ENCODE results near the gene RPTOR. TPM values are rescaled to one million over a fixed set of nuclear protein-coding genes. Genes with fewer than 3 reads are reported as not detected.
A peak's percentile ranks its signal among the peaks of the same experiment; 100 is the strongest.

RPTOR gene
- total and polyA plus RNA-seq, 4 experiments from 2014 or later = 2.4 to 51.8 (median 29.6) TPM

DNA sequence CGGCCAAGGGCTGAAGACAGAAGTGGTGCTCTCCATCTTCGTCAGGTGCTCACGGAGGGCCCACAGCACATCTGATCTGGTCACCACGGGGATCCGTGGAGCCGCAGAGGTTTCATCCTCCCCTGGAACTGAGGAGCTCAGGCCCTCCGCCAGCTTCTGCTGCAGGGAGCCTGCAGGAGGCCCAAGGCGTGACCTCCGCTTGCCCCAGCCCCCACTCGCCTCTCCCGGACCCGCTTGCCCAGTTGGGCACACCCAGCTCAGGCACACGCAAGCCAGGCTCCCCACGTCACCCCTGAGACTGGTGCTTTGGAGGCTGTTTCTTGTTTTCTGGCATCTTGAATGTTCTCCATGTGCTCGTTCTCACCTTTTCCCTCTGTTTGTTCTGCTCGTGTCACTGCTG is 407.7 kb downstream of the RPTOR start:
- Histone ChIP-seq H3K9me3 (ENCODE audit: control insufficient read depth in 1 of 2, low read length in 2 of 2) (no peaks in the 10 kb centered on the region), H3K27ac (ENCODE audit: low read depth, low read length) (no peak overlapping the region), H3K4me1 (ENCODE audit: insufficient read depth, low read length) (no peaks in the 10 kb centered on the region), H3K36me3 (ENCODE audit: insufficient read depth, low read length) (peaks cover 21% of the 10 kb centered on the region), H3K4me3 (ENCODE audit: low read length in 2 of 2) (no peak overlapping the region), H3K27me3 (ENCODE audit: insufficient read depth, low read length) (no peaks in the 10 kb centered on the region)
- intact Hi-C loops (cut with micrococcal nuclease) = no loop called here
- peak overlapping the region in 1 of 7 donors; percentile 37 for H3K27ac Mint-ChIP-seq
- H3K4me3 Mint-ChIP-seq = peak overlapping the region in 1 of 8 donors; percentile 26
- no peak for DNase-seq
- H3K27me3 Mint-ChIP-seq = no peaks in the 10 kb centered on the region
- no peaks in the 10 kb centered on the region for H3K4me1 Mint-ChIP-seq
- H3K36me3 Mint-ChIP-seq = peaks cover 14 to 15% of the 10 kb centered on the region in 2 donors
- H3K9me3 Mint-ChIP-seq = no peaks in the 10 kb centered on the region
- POLR2A ChIA-PET (ENCODE audit: partially characterized antibody) = no interaction called here
- CTCF ChIA-PET (ENCODE audit: partially characterized antibody) = no interaction called here

DNA sequence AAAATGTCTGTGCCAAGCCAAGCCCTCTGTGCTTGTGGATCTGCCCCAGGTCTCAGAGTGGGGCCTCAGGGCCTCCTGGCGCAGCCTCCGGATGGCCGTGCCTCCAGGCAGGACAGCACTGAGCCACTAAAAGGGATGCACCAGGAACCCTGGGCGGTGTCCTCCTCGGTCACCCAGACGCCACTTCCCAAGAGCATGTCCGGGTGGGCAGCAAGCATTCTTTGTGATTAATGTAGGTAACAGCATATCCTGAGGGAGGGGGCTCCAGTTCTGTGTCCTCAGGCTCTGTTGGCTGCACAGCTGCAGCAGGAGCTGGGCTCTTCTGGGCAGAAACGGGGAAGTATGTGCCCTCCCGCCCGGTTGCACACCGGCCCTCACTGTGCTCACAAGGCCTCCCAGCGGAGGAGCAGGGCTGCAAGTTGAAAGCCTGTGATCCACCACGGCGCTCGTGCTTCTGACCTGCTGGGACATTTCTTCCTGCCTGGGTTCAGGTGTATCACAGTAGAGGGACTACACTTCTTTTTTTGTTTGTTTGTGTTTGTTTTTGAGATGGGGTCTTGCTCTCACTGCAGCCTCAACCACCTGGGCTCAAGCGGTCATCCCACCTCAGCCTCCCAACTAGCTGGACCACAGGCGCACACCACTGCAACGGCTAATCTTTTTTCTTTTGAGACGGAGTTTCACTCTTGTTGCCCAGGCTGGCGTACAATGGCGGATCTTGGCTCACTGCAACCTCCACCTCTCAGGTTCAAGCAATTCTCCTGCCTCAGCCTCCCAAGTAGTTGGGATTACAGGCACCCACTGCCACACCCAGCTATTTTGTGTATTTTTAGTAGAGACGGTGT is 409.1 kb downstream of the RPTOR start:
- no peak overlapping the region for H3K4me3 ChIP-seq (ENCODE audit: low read length in 2 of 2)
- DNase-seq = no peak
- H3K4me1 Mint-ChIP-seq = no peaks in the 10 kb centered on the region
- H3K36me3 Mint-ChIP-seq = peaks cover 13 to 15% of the 10 kb centered on the region in 2 donors
- no peak overlapping the region for H3K27ac Mint-ChIP-seq
- intact Hi-C loops (cut with micrococcal nuclease) = no loop called here
- H3K27me3 Mint-ChIP-seq = no peaks in the 10 kb centered on the region
- CTCF ChIA-PET (ENCODE audit: partially characterized antibody) = no interaction called here
- peaks cover 15% of the 10 kb centered on the region for H3K36me3 ChIP-seq (ENCODE audit: insufficient read depth, low read length)
- H3K4me3 Mint-ChIP-seq = no peak overlapping the region
- POLR2A ChIA-PET (ENCODE audit: partially characterized antibody) = no interaction called here
- H3K9me3 Mint-ChIP-seq = no peaks in the 10 kb centered on the region
- H3K27me3 ChIP-seq (ENCODE audit: insufficient read depth, low read length) = no peaks in the 10 kb centered on the region
- no peak overlapping the region for H3K27ac ChIP-seq (ENCODE audit: low read depth, low read length)
- H3K4me1 ChIP-seq (ENCODE audit: insufficient read depth, low read length) = no peaks in the 10 kb centered on the region
- no peaks in the 10 kb centered on the region for H3K9me3 ChIP-seq (ENCODE audit: control insufficient read depth in 1 of 2, low read length in 2 of 2)

DNA sequence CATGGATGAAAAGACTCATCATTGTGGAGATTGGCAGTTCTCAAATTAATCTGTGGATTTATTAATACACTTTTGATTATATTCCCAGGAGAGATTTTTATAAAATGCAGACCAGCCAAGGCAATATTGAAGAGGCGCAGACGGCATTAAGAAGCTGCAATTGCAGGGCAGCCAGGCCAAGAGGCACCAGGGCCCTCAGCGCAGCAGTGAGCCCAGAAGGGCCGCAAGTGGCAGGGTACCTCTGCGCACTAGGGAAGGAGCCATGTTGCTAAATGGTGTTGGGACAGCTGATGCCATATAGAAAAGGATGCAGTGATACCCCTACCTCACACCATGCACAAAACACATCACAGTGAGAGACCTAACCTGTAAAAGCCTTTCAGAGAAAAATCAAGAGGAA is 410.4 kb downstream of the RPTOR start:
- H3K4me1 ChIP-seq (ENCODE audit: insufficient read depth, low read length) = no peaks in the 10 kb centered on the region
- Mint-ChIP-seq H3K27me3 (no peaks in the 10 kb centered on the region), H3K9me3 (no peaks in the 10 kb centered on the region), H3K27ac (peak overlapping the region in 1 of 7 donors; percentile 23), H3K4me1 (no peaks in the 10 kb centered on the region), H3K36me3 (peaks cover 13 to 14% of the 10 kb centered on the region in 2 donors), H3K4me3 (no peak overlapping the region)
- peaks cover 8% of the 10 kb centered on the region for H3K36me3 ChIP-seq (ENCODE audit: insufficient read depth, low read length)
- intact Hi-C loops (cut with micrococcal nuclease) = no loop called here
- CTCF ChIA-PET (ENCODE audit: partially characterized antibody) = no interaction called here
- H3K4me3 ChIP-seq (ENCODE audit: low read length in 2 of 2) = no peak overlapping the region
- no peaks in the 10 kb centered on the region for H3K27me3 ChIP-seq (ENCODE audit: insufficient read depth, low read length)
- POLR2A ChIA-PET (ENCODE audit: partially characterized antibody) = no interaction called here
- no peak overlapping the region for H3K27ac ChIP-seq (ENCODE audit: low read depth, low read length)
- no peak for DNase-seq
- H3K9me3 ChIP-seq (ENCODE audit: control insufficient read depth in 1 of 2, low read length in 2 of 2) = no peaks in the 10 kb centered on the region

DNA sequence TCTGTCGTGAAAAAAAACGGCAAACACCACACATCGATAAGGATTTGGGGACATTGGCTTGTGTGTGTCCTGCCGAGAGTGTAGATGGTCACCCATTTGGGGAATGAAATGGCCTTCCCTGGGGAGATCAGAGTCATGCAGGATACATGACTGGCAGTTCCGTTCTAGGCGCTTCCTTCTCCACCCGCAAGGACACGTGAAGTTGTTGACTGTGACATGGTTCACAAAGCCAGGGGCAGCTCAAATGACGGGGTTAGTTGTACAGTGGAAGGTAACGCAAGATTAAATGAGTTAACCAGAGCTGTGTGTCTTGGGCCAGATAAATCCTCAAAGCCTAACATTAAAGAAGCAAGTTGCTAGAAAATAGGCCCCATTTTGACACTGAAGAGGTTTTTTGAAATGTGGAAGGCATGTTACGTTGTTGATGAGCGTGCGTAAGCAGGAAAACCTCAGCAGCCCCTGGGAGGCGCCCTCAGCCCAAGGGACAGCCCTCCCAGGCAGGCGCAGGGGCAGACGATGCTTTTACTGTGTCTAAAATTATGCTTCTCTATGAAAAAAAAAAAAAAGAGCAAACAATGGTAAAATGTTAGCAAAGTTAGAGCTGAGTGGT is 411.1 kb downstream of the RPTOR start:
- Histone ChIP-seq H3K36me3 (ENCODE audit: insufficient read depth, low read length) (peaks cover 1% of the 10 kb centered on the region), H3K27me3 (ENCODE audit: insufficient read depth, low read length) (no peaks in the 10 kb centered on the region), H3K9me3 (ENCODE audit: control insufficient read depth in 1 of 2, low read length in 2 of 2) (no peaks in the 10 kb centered on the region), H3K4me3 (ENCODE audit: low read length in 2 of 2) (no peak overlapping the region), H3K4me1 (ENCODE audit: insufficient read depth, low read length) (no peaks in the 10 kb centered on the region), H3K27ac (ENCODE audit: low read depth, low read length) (no peak overlapping the region)
- Mint-ChIP-seq H3K27me3 (no peaks in the 10 kb centered on the region), H3K36me3 (peaks cover 12 to 13% of the 10 kb centered on the region in 2 donors), H3K4me1 (no peaks in the 10 kb centered on the region), H3K27ac (peak overlapping the region in 2 of 7 donors; percentile 44 to 58), H3K9me3 (no peaks in the 10 kb centered on the region), H3K4me3 (no peak overlapping the region)
- CTCF ChIA-PET (ENCODE audit: partially characterized antibody) = no interaction called here
- no peak for DNase-seq
- POLR2A ChIA-PET (ENCODE audit: partially characterized antibody) = no interaction called here
- intact Hi-C loops (cut with micrococcal nuclease) = no loop called here

DNA sequence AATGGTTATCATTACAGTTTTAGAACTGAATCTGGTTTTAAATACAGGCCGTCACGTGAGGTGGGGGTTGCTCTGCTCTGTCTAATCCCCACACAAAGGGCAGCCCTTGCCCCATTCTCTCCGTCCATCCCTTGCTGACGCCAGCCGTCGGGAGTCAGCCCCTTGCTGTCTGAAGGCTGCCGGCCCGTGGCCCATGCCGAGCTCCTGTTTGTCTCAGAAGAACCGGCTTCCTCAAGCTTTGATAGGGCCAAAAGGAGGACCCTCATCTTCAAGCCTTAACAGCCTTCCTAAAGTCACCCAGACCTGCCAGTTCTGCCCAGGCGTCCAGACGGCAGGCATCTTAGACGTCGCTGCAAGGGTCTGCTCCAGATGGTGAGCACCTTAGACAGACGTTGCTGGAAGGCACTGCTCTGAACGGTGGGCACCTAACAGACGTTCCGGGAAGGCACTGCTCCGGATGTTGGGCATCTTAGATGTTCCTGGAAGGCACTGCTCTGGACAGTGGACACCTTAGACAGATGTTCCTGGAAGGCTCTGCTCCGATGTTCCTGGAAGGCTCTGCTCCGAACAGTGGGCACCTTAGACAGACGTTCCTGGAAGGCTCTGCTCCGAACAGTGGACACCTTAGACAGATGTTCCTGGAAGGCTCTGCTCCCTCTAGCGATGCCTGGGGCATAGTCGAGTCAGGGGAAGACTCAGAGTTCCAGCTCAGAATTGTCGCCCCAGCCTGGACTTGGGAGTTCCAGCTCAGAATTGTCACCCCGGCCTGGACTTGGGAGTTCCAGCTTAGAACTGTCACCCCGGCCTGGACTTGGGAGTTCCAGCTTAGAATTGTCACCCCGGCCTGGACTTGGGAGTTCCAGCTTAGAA is 411.9 kb downstream of the RPTOR start:
- no peak overlapping the region for H3K4me3 Mint-ChIP-seq
- intact Hi-C loops (cut with micrococcal nuclease) = no loop called here
- no peaks in the 10 kb centered on the region for H3K4me1 ChIP-seq (ENCODE audit: insufficient read depth, low read length)
- H3K27ac Mint-ChIP-seq = peak overlapping the region in 1 of 7 donors; percentile 22
- peaks cover 12 to 13% of the 10 kb centered on the region in 2 donors for H3K36me3 Mint-ChIP-seq
- ChIA-PET POLR2A (ENCODE audit: partially characterized antibody) (no interaction called here), CTCF (ENCODE audit: partially characterized antibody) (no interaction called here)
- H3K27me3 Mint-ChIP-seq = no peaks in the 10 kb centered on the region
- H3K4me3 ChIP-seq (ENCODE audit: low read length in 2 of 2) = no peak overlapping the region
- no peaks in the 10 kb centered on the region for H3K9me3 Mint-ChIP-seq
- H3K27ac ChIP-seq (ENCODE audit: low read depth, low read length) = no peak overlapping the region
- H3K36me3 ChIP-seq (ENCODE audit: insufficient read depth, low read length) = no peaks in the 10 kb centered on the region
- H3K27me3 ChIP-seq (ENCODE audit: insufficient read depth, low read length) = no peaks in the 10 kb centered on the region
- no peak for DNase-seq
- H3K9me3 ChIP-seq (ENCODE audit: control insufficient read depth in 1 of 2, low read length in 2 of 2) = no peaks in the 10 kb centered on the region
- no peaks in the 10 kb centered on the region for H3K4me1 Mint-ChIP-seq

DNA sequence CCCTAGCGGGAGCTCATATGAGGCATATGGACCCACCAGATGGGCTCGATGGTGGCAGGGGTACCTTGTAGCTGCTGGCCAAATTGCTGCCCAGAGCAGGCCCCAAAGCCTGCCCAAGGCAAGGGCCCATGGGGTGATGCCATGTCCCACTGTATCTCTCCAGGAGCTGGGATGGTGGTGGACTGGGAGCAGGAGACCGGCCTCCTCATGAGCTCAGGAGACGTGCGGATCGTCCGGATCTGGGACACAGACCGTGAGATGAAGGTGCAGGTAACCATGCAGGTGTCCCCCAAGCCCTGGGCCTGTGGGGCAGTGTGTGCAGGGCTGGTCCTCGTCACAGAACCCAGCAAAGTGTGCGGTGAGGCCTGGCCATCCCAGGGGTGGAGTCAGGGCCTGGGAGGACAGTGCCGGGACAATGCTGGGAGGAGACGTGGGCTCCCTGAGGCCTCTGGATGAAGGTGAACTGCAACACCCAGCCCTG is 412.9 kb downstream of the RPTOR start:
- DNase-seq = no peak
- Mint-ChIP-seq H3K27ac (no peak overlapping the region), H3K27me3 (no peaks in the 10 kb centered on the region), H3K4me3 (no peak overlapping the region), H3K4me1 (no peaks in the 10 kb centered on the region), H3K9me3 (no peaks in the 10 kb centered on the region), H3K36me3 (peaks cover 9 to 13% of the 10 kb centered on the region in 2 donors)
- H3K9me3 ChIP-seq (ENCODE audit: control insufficient read depth in 1 of 2, low read length in 2 of 2) = no peaks in the 10 kb centered on the region
- no peaks in the 10 kb centered on the region for H3K4me1 ChIP-seq (ENCODE audit: insufficient read depth, low read length)
- H3K27me3 ChIP-seq (ENCODE audit: insufficient read depth, low read length) = no peaks in the 10 kb centered on the region
- CTCF ChIA-PET (ENCODE audit: partially characterized antibody) = interaction anchor here (0.7 kb wide), 1 partner anchor 461 kb away, joined by 3 read pairs; no protein-coding TSS in a partner anchor
- POLR2A ChIA-PET (ENCODE audit: partially characterized antibody) = no interaction called here
- H3K27ac ChIP-seq (ENCODE audit: low read depth, low read length) = no peak overlapping the region
- H3K4me3 ChIP-seq (ENCODE audit: low read length in 2 of 2) = no peak overlapping the region
- H3K36me3 ChIP-seq (ENCODE audit: insufficient read depth, low read length) = no peaks in the 10 kb centered on the region
- intact Hi-C loops (cut with micrococcal nuclease) = no loop called here

Measured in CD4-positive, alpha-beta memory T cell (primary cell).